HG03432 (cell line): ENCODE results near the gene GPLD1.
A peak's percentile ranks its signal among the peaks of the same experiment; 100 is the strongest.
"Not testable (repeated sequence)": the region's sequence is repeated elsewhere in the genome, so short reads cannot be mapped to it uniquely, and the experiment has no call there.

Source experiments
- ATAC-seq: cut with Tn5 transposase; IDR thresholded peaks from one replicate; pipeline ENCODE4 v1.9.1; 2021; ENCODE audit warnings: mild to moderate bottlenecking, moderate library complexity; ENCODE audit not compliant: unreplicated experiment

Gene GPLD1

GRCh38 chr6:24384369-24385130 is 104.8 kb downstream of the GPLD1 start:
- not testable (repeated sequence) for ATAC-seq

DNA sequence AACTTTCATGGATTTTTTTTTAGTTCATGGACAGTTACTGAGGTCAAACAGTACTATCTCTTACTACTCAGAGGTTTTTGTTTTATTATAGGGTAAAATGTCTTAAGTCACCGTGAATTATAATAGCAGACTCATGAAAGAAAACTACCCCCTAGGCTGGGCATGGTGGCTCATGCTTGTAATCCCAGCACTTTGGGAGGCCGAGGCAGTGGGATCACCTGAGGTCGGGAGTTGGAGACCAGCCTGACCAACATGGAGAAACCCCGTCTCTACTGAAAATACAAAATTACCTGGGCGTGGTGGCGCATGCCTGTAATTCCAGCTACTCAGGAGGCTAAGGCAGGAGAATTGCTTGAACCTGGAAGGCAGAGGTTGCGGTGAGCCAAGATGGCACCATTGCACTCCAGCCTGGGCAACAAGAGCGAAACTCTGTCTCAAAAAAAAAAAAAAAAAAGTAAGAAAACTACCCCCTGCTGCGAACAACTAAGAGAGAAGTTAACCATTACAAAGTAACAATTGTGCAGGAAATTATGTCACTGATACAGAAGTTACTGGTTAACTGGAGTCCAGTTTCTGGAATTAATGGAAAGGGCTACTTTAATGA is 106.4 kb downstream of the GPLD1 start:
- not testable (repeated sequence) for ATAC-seq

- ATAC-seq: no peak
Observed at GRCh38 chr6:24382220-24382540, 107.2 kb downstream of the GPLD1 start.

- ATAC-seq: no peak
Observed at GRCh38 chr6:24381476-24382219, 107.7 kb downstream of the GPLD1 start.

GRCh38 chr6:24378473-24379097 is 110.8 kb downstream of the GPLD1 start:
- ATAC-seq: peak; percentile 51
